ENCODE data around the gene BCL2L2. TPM values are rescaled to one million over a fixed set of nuclear protein-coding genes. Genes with fewer than 3 reads are reported as not detected.

BCL2L2 gene
- total and polyA plus RNA-seq, 2 donors (not counting 1 experiment from before 2014, with no cell fraction given): 5.4 to 17.8 TPM

DNA sequence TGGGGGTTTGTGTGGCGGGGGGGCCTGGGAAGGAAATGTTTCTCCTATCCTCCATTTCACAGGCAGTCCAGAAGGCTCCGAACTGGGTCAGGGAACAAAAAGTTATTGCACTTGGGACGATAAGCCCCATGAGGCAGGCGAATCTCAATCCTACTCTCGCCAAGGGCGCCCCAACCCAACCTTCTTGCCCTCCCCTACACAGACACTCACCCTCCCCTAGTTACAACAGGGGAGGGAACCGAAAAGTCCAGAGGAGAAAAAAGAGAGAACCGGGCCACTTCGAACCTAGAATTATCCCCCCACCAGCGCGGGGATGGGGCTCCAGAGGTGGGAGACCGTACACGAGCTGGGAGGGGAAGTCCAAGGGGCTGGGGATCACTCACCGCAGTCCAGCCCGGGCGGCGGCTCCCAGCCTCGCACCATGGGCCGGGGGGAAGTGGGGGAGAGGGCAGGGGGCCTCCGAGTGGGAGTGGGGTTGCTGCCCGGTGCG lies 21.1 kb upstream of the BCL2L2 start:
- no peak for DNase-seq
- POLR2A ChIA-PET: interaction anchor here (0.8 to 1.7 kb wide), 4 partner anchors 10 to 1364 kb away, joined by 3 to 26 read pairs (median 8); partner anchors contain the start of genes PABPN1 and PPP1R3E

More for the DNA sequence above, 21.1 kb upstream of the BCL2L2 start:
- Histone ChIP-seq H3K9ac (ENCODE audit: low read length) (peak overlapping the region; percentile 83), H2AFZ (ENCODE audit: insufficient read depth, low read depth, low read length, poor library complexity, severe bottlenecking) (peak overlapping the region; percentile 92), H3K79me2 (ENCODE audit: control insufficient read depth, insufficient read depth, low read length) (peaks cover 14% of the 10 kb centered on the region), H3K4me2 (replicated peaks; ENCODE audit: low read depth, low read length, poor library complexity, severe bottlenecking) (peak overlapping the region; percentile 84), H3K4me1 (ENCODE audit: control insufficient read depth in 2 of 2, insufficient read depth in 2 of 2, low read length in 2 of 2) (peaks cover 13 to 17% of the 10 kb centered on the region in 2 donors), H3K36me3 (replicated peaks in 1 of 2; ENCODE audit: control extremely low read depth in 1 of 2, control insufficient read depth in 1 of 2, extremely low read depth in 1 of 2, insufficient read depth in 2 of 2, low read length in 1 of 2) (no peaks in the 10 kb centered on the region), H4K20me1 (ENCODE audit: control insufficient read depth, insufficient read depth, low read length, poor library complexity, severe bottlenecking) (no peaks in the 10 kb centered on the region), H3K27ac (ENCODE audit: low read length in 2 of 2) (peak overlapping the region; percentile 47 to 83), H3K27me3 (replicated peaks in 1 of 4; ENCODE audit: control extremely low read depth in 1 of 4, control insufficient read depth in 3 of 4, insufficient read depth in 4 of 4, low read length in 3 of 4) (no peaks in the 10 kb centered on the region), H3K4me3 (ENCODE audit: control extremely low read depth in 1 of 5, extremely low read depth in 1 of 5, insufficient read depth in 1 of 5, low read depth in 2 of 5, low read length in 4 of 5) (peak overlapping the region; percentile 56 to 90 (median 83)), H3K9me3 (ENCODE audit: control extremely low read depth in 1 of 3, control insufficient read depth in 2 of 3, insufficient read depth in 1 of 3, low read length in 2 of 3) (no peaks in the 10 kb centered on the region)
- peak; percentile 3 for ATAC-seq (ENCODE audit: low read depth)
- CTCF ChIA-PET: interaction anchor here (0.7 to 4.6 kb wide), 2 partner anchors 13 to 347 kb away, joined by 3 to 56 read pairs; partner anchors contain the start of gene PPP1R3E
- H3K27me3 Mint-ChIP-seq: no peaks in the 10 kb centered on the region
- intact Hi-C loops (cut with micrococcal nuclease): loop anchor here (1.0 to 10.0 kb wide), 8 partner anchors 10 to 696 kb away; partner anchors contain the start of genes ACIN1, AP1G2, C14orf119 and DAD1
- TF ChIP-seq, protein P1, sequence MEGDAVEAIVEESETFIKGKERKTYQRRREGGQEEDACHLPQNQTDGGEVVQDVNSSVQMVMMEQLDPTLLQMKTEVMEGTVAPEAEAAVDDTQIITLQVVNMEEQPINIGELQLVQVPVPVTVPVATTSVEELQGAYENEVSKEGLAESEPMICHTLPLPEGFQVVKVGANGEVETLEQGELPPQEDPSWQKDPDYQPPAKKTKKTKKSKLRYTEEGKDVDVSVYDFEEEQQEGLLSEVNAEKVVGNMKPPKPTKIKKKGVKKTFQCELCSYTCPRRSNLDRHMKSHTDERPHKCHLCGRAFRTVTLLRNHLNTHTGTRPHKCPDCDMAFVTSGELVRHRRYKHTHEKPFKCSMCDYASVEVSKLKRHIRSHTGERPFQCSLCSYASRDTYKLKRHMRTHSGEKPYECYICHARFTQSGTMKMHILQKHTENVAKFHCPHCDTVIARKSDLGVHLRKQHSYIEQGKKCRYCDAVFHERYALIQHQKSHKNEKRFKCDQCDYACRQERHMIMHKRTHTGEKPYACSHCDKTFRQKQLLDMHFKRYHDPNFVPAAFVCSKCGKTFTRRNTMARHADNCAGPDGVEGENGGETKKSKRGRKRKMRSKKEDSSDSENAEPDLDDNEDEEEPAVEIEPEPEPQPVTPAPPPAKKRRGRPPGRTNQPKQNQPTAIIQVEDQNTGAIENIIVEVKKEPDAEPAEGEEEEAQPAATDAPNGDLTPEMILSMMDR (IDR thresholded peaks at IDR 0.05): no peak
- no peak for TF ChIP-seq EZH2 (IDR thresholded peaks at IDR 0.05; ENCODE audit: borderline replicate concordance, insufficient read depth, low read depth, low read length, poor library complexity, severe bottlenecking)
- H3K4me1 Mint-ChIP-seq: peaks cover 23% of the 10 kb centered on the region
- peak overlapping the region; percentile 98 for H3K4me3 Mint-ChIP-seq
- peak overlapping the region; percentile 86 for H3K27ac Mint-ChIP-seq
- no peaks in the 10 kb centered on the region for H3K9me3 Mint-ChIP-seq (ENCODE audit: insufficient read depth)
- WGBS (ENCODE audit: insufficient coverage): 0% methylated on average over 14 of the region's 22 CpGs

All from B cell (primary cell).